Brain microvascular endothelial cell (primary cell): ENCODE measurements around the gene KRT81.
"Not testable (repeated sequence)": the region's sequence is repeated elsewhere in the genome, so short reads cannot be mapped to it uniquely, and the experiment has no call there.

ENCODE experiments used
- DNase-seq: peaks from one replicate; pipeline ENCODE4 v3.0.0-alpha.2; 2020
- H3K27ac ChIP-seq: fragments of 250-450 bp; sonication (Bioruptor Pico); 2 replicates; pipeline ENCODE4 v1.5.1; 2020; ENCODE audit warnings: mild to moderate bottlenecking, moderate library complexity
- H3K27me3 ChIP-seq: fragments of 250-450 bp; sonication (Bioruptor Pico); replicated peaks from 2 replicates; pipeline ENCODE4 v1.5.1; 2020; ENCODE audit warnings: mild to moderate bottlenecking
- H3K36me3 ChIP-seq: fragments of 250-450 bp; sonication (Bioruptor Pico); replicated peaks from 2 replicates; pipeline ENCODE4 v1.5.1; 2020; ENCODE audit warnings: mild to moderate bottlenecking
- H3K4me3 ChIP-seq: 2 replicates; pipeline ENCODE4 v1.5.1; 2011; ENCODE audit warnings: low read depth, mild to moderate bottlenecking, control low read depth, low read length, moderate library complexity
- in situ Hi-C: cut with HindIII; loops from 2 replicates; pipeline ENCODE4 v1.10.0; 2017; ENCODE audit warnings: low sequenced_read_pairs, low pct_ligation_motif_present
- TF ChIP-seq, protein P1 (sequence below): IDR thresholded peaks from 2 replicates; pipeline ENCODE4 v1.5.1; 2011; ENCODE audit warnings: low read depth, mild to moderate bottlenecking, moderate library complexity, low read length, control low read depth, inconsistent platforms; ENCODE audit errors: missing control alignments

The KRT81 gene

GRCh38 chr12:52316701-52317100 is 25.4 kb upstream of the KRT81 start:
- no peak for DNase-seq
- no peak overlapping the region for H3K4me3 ChIP-seq
- TF ChIP-seq, protein P1, sequence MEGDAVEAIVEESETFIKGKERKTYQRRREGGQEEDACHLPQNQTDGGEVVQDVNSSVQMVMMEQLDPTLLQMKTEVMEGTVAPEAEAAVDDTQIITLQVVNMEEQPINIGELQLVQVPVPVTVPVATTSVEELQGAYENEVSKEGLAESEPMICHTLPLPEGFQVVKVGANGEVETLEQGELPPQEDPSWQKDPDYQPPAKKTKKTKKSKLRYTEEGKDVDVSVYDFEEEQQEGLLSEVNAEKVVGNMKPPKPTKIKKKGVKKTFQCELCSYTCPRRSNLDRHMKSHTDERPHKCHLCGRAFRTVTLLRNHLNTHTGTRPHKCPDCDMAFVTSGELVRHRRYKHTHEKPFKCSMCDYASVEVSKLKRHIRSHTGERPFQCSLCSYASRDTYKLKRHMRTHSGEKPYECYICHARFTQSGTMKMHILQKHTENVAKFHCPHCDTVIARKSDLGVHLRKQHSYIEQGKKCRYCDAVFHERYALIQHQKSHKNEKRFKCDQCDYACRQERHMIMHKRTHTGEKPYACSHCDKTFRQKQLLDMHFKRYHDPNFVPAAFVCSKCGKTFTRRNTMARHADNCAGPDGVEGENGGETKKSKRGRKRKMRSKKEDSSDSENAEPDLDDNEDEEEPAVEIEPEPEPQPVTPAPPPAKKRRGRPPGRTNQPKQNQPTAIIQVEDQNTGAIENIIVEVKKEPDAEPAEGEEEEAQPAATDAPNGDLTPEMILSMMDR: no peak
- H3K36me3 ChIP-seq: no peaks in the 10 kb centered on the region
- in situ Hi-C loops: no loop called here
- H3K27me3 ChIP-seq: peaks cover 44% of the 10 kb centered on the region
- H3K27ac ChIP-seq: no peak overlapping the region

DNA sequence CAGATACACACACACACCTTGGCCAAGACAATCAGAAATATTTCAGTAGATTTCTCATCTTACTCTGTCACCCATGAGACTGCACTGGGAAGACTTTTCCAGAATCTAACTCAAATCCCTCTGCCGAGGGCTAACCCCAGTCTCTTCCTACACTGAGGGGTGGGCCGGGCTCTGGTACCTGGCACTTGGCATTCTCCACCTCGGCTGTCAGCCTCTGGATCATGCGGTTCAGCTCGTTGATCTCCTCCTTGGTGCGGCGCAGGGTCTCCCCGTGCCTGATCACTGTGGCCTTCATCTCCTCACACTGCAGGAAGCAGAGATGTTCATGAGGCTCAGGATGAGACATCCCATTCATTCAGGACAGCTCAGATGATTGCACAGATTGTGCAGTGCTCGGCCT is 25.0 kb upstream of the KRT81 start:
- TF ChIP-seq, protein P1: no peak
- in situ Hi-C loops: no loop called here
- no peak overlapping the region for H3K27ac ChIP-seq
- DNase-seq: no peak
- no peak overlapping the region for H3K4me3 ChIP-seq
- peaks cover 42% of the 10 kb centered on the region for H3K27me3 ChIP-seq
- no peaks in the 10 kb centered on the region for H3K36me3 ChIP-seq

GRCh38 chr12:52315721-52316120 is 24.4 kb upstream of the KRT81 start:
- H3K4me3 ChIP-seq, in situ Hi-C loops, DNase-seq, H3K27ac ChIP-seq, H3K36me3 ChIP-seq: not testable (repeated sequence)
- peaks cover 45% of the 10 kb centered on the region for H3K27me3 ChIP-seq
- TF ChIP-seq, protein P1: peak; percentile 56

DNA sequence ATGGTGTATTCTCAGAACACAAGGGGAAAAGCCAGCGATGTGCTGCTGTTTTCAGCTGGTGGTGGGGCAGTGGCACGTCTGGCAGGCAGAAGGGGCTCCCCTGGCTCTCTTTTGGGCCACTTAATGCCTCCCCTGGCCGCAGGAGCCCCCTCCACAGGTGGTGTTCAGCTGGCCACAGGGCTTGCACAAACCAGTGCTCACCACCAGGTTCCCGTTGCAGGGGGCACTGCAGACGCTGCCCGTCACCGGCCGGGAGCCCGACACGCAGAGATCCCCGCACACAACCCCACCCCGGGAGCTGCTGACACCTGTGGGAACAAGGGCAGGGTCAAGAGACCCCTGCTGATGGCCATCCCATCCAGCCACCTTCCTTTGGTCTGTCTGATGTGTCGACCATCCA is 23.2 kb upstream of the KRT81 start:
- no peaks in the 10 kb centered on the region for H3K36me3 ChIP-seq
- no peak overlapping the region for H3K27ac ChIP-seq
- in situ Hi-C loops: no loop called here
- peaks cover 36% of the 10 kb centered on the region for H3K27me3 ChIP-seq
- DNase-seq: no peak
- TF ChIP-seq, protein P1: no peak
- no peak overlapping the region for H3K4me3 ChIP-seq

DNA sequence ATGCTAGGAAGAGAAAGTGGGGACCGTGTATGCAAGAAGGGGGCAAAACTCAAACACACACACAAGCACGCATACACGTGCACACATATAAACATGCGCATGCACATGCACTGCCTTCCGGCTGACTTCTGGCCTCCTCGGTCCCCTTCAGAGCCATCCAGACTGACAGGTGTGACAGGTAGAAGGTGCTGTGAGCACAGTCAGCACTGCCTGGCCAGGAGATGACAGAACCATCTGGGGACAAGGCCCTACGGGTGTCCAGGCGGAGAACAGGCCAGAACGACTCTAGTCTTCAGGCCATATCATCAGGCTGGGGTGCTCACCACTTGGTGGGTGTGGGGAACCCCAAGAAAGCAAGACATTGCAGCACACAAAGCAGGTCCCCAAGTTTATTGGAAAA is 22.6 kb upstream of the KRT81 start:
- DNase-seq: no peak
- peaks cover 32% of the 10 kb centered on the region for H3K27me3 ChIP-seq
- in situ Hi-C loops: no loop called here
- no peak overlapping the region for H3K27ac ChIP-seq
- TF ChIP-seq, protein P1: no peak
- H3K36me3 ChIP-seq: no peaks in the 10 kb centered on the region
- H3K4me3 ChIP-seq: no peak overlapping the region

- Histone ChIP-seq H3K27me3 (peaks cover 27% of the 10 kb centered on the region), H3K27ac (no peak overlapping the region), H3K4me3 (no peak overlapping the region), H3K36me3 (no peaks in the 10 kb centered on the region)
- TF ChIP-seq, protein P1: no peak
- no peak for DNase-seq
- in situ Hi-C loops: no loop called here
Observed at GRCh38 chr12:52313461-52313860, 22.1 kb upstream of the KRT81 start.
